SHP77 (cell line): ENCODE measurements around the gene RFTN1.

ENCODE experiments used
- DNase-seq, 2 experiments: peaks; one replicate each; lab custom pipeline; 2025; lab: John Stamatoyannopoulos, UW

Gene RFTN1, protein sequence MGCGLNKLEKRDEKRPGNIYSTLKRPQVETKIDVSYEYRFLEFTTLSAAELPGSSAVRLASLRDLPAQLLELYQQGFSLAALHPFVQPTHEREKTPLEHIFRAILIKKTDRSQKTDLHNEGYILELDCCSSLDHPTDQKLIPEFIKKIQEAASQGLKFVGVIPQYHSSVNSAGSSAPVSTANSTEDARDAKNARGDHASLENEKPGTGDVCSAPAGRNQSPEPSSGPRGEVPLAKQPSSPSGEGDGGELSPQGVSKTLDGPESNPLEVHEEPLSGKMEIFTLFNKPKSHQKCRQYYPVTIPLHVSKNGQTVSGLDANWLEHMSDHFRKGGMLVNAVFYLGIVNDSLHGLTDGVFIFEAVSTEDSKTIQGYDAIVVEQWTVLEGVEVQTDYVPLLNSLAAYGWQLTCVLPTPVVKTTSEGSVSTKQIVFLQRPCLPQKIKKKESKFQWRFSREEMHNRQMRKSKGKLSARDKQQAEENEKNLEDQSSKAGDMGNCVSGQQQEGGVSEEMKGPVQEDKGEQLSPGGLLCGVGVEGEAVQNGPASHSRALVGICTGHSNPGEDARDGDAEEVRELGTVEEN

GRCh38 chr3:16513141-16514020 lies at the start of gene RFTN1:
RFTN1 (minus strand) TSS chr3:16513699; CDS start chr3:16493869, 19,830 bp downstream.
- no peak for DNase-seq

GRCh38 chr3:16559653-16560365 lies 46.3 kb upstream of the RFTN1 start:
- DNase-seq: no peak

DNA sequence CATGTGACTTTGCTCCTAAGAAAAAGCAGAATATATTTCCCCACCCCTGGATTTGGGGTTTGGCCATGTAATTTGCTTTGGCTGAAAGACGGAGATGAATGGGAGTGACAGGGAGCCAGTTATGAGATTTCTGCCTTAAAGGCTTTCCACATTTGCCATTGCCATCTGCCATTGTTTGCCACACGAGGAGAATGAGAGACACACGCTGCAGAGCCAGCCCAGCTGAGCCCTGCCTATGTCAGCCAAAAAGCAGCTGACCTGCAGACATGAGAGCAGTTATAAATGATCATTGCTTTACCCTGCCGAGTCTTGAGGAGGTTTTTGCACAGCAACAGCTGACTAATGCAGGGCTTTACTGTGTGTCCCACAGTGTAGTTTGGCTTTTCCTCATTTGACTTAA lies 40.6 kb upstream of the RFTN1 start:
- no peak for DNase-seq

GRCh38 chr3:16552757-16553156 lies 39.3 kb upstream of the RFTN1 start:
- no peak for DNase-seq

DNA sequence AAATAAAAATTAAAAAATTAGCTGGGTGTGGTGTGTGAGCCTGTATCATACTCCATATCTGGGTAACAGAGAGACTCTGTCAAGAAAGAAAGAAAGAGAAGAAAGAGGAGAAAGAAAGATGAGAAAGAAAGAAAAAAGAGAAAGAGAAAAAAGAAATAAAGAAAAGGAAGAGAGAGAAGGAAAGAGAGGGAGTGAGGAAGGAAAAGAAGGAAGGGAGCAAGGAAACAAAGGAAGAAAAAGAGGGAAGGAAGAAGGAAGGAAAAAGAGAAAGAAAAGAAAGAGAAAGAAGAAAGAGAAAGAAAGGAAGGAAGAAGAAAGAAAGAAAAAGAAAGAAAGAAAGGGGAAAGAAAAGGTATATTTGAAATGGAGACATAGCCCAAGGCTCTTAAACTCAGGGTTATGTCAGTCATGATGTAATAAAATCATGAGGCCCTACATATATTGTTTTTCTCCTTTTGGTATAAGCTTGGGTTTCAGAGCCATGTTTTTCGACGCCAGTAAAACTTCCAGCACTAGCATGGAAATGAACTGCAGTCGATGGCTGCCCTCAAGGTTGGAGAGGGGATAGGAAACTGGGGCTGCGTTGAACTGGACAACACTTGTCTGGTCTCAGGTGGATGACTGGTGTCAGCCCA lies 38.0 kb upstream of the RFTN1 start:
- no peak for DNase-seq

GRCh38 chr3:16550676-16551341 lies 37.3 kb upstream of the RFTN1 start:
- peak; percentile 64 to 70 for DNase-seq

- DNase-seq: peak in 1 of 2 experiments; percentile 18
Measured at GRCh38 chr3:16550305-16550675, 36.8 kb upstream of the RFTN1 start.

- DNase-seq: no peak
Measured at GRCh38 chr3:16548721-16549120, 35.2 kb upstream of the RFTN1 start.

DNA sequence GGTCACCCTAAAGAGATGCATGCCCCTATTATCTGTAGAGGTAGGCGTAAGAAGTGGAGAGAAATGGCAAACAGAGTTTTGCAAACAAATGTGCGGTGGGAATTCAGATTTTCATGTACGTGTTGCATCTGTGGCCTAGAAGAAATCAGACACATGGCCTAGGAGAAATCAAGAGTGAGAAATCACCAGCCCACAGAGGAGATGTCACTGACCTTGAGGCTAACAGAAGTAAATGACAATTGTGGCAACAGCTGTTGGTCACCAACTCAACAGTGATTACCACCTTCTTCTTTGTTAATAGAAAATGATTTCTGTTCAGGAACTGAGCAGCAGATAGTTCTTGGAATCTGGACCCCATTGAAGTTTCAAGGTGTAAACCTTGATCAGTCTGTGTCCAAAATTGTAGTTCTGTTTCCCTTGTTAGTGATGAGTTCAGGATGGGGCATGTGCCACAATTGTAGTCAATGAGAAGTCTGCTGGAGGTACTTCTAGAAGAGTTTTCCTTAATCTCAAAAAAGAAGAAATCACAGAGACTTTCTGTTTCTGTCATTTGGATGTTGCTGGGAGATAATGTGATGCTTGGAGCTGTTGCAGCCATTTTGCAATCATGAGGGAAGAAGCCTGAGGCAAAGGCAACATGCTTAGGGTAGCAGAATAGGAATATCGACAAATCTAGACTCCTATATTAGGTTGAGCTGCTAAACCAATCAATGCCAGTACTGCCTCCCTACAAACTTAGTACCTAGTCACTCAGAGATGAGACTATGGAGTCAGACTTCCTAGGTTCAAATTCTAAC lies 34.3 kb upstream of the RFTN1 start:
- DNase-seq: no peak

DNA sequence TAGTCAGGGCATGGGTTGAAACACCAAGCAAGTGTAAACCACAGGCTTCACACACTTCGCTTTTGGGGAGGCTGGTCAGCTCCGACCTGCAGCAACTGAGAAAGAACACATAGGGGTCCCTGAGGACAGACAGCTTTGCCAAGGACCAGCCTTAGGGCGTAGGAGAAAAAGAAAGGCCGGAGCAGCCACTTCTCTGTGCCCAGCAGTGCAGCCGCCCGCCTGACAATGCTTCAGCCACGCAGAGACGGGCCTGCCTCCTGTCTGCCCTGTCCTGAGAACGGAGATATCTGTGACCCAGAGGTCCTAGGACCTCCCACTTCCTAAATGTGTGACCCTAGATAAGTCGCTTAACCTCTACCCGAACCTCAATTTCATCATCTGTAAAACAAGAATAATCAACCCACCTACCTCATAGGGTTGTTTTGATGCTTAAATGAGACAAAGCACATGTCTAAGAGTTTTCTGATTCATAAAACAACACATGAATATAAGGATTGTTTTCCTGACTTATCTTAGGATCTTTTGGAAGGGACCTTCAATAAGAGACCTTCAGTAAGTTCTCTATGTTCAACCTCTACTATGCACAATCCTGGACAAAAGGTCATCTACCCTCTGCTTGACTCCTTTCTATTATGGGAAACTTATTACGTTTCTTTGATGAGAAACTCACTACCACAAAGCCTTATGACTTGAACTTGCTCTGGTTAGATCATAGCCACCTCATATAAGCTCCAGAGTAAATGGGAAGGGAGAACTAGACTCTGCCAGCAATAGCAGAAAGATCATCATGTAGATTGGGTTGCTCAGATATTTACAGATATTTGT lies 32.9 kb upstream of the RFTN1 start:
- DNase-seq: no peak

DNA sequence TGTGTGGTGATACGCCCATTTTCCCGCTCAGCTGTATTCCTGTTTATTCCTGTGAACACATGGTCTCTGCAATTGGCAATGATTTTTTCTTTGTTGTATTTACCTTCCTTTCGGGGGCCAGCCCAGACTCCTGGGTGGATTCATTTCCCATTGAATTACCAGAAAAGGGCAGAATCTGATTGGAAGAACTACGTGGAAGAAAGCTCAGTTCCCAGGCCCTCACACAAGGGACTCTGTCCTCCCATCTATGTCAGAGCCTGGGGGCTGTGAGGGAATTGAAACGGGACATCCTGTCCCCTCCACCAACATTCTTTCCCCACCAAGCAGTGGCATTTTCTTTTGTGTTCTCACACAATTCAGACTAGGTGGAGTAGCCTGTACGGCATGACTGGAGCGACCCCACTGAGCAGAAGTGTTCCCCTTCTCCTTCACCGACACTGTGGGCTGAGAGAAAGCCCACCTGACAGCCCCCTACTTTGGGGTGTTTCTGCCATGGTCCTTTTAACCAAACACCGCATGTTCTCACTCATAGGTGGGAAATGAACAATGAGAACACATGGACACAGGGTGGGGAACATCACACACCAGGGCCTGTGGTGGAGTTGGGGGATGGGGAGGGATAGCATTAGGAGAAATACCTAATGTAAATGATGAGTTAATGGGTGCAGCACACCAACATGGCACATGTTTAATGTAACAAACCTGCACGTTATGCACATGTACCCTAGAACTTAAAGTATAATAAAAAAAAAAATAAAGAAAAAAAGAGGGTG lies 32.1 kb upstream of the RFTN1 start:
- no peak for DNase-seq

DNA sequence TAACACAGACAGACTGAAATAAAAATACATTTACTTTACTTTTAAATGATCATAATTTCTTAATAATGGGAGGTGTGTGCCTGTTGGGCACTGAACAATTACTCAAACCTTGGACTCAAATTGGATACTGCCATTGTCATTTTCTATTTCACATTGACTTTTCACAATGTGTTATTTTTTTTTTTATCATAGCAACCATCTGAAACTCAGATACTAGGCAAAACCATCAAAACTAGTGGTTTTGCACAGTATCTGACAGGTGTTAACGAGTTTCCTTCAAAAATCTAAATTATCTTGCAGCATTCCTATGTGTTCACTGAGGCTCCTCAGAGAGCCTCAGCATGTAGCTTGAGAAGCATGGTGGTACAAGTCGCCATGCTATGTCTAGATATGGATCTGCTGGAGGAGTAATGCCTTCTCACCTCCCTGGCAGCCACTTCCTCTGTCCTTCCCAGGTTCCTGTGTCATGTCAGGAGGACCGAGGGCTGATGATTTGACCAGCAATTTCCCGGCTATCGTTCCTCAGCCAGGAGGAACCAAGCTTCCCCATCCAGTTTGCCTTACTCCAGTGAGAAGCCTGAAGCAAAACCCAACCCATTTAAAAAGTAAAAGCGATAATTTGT lies 29.9 kb upstream of the RFTN1 start:
- DNase-seq: no peak

DNA sequence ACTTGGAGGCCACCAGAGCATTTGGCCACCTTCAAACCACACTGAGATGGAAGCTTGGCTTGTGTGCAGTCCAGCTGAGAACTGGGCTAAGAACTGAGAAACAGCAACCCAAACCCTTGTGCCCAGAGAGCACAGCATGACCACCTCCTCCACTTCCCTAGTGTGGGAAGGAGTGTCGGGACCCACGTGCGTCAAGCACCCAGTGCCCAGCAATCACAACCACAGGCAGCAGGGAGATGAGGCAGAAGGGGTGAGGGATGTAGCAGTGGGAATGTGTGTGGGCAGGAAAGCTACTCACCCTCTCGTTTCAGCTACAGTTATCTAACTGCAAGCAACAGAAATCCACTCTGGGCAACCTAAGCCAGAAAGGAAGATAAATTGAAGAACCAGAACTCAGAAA lies 25.0 kb upstream of the RFTN1 start:
- DNase-seq: no peak

GRCh38 chr3:16536996-16537395 lies 23.5 kb upstream of the RFTN1 start:
- no peak for DNase-seq

DNA sequence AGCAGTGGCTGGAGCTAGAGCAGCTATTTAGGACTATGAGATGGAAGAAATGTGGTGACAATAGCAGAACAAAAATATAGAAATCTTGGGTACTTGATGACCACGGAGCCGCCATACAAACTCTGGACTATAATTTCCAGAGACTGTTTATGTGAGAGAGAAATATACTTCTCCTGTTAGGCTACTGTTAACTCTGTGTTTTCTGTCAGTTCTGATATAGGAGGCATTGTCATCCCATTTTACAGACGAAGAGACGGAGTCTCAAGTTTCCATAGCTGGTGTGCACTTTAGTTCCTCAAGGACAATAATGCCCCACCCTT lies 22.8 kb upstream of the RFTN1 start:
- DNase-seq: no peak

- DNase-seq: peak; percentile 43 to 48
Measured at GRCh38 chr3:16534640-16535262, 21.3 kb upstream of the RFTN1 start.

- no peak for DNase-seq
Measured at GRCh38 chr3:16533928-16534574, 20.6 kb upstream of the RFTN1 start.
